Keratinocyte (primary cell): ENCODE measurements around the gene TMEM245. TPM values are rescaled to one million over a fixed set of nuclear protein-coding genes. Genes with fewer than 3 reads are reported as not detected.

ENCODE experiments used
- DNase-seq: peaks from one replicate; pipeline ENCODE4 v3.0.0-alpha.2; 2011; ENCODE audit warnings: low read depth, missing footprints, low spot score
- FAIRE-seq: peaks from 2 replicates; lab custom pipeline; 2011; peaks lifted over from hg19 to GRCh38; lab: Jason Lieb, UNC
- H2AFZ ChIP-seq: 2 replicates; pipeline ENCODE4 v1.6.0; 2012; ENCODE audit warnings: low read length, control low read depth, inconsistent platforms; ENCODE audit not compliant: control insufficient read depth
- H3K27ac ChIP-seq: 2 replicates; pipeline ENCODE4 v1.5.1; 2011; ENCODE audit warnings: low read length; ENCODE audit not compliant: control insufficient read depth, insufficient read depth
- H3K27me3 ChIP-seq: 3 replicates; pipeline ENCODE4 v1.6.0; 2011; ENCODE audit warnings: low read length; ENCODE audit not compliant: control insufficient read depth, insufficient read depth; ENCODE audit errors: extremely low read depth
- H3K36me3 ChIP-seq, 2 experiments: 2 replicates in 1 of 2; 3 replicates in 1 of 2; pipeline ENCODE4 v1.5.1; 2011; ENCODE audit warnings: low read length in 2 of 2, mild to moderate bottlenecking in 1 of 2; ENCODE audit not compliant: control insufficient read depth in 2 of 2, insufficient read depth in 2 of 2; ENCODE audit errors: extremely low read depth in 1 of 2
- H3K4me1 ChIP-seq: 3 replicates; pipeline ENCODE4 v1.5.1; 2011; ENCODE audit warnings: low read length; ENCODE audit not compliant: control insufficient read depth, insufficient read depth; ENCODE audit errors: extremely low read depth
- H3K4me2 ChIP-seq: 3 replicates; pipeline ENCODE4 v1.6.0; 2011; ENCODE audit warnings: low read depth, low read length; ENCODE audit not compliant: control insufficient read depth, insufficient read depth; ENCODE audit errors: extremely low read depth
- H3K4me3 ChIP-seq, 3 experiments: fragments of 200-600 bp in 1 of 3; sonication (generic) in 1 of 3; 2 replicates in 2 of 3; 3 replicates in 1 of 3; pipeline ENCODE4 v1.5.1; 2011 to 2016; ENCODE audit warnings: low read length in 3 of 3, mild to moderate bottlenecking in 3 of 3, control low read depth in 2 of 3, inconsistent platforms in 1 of 3, low read depth in 1 of 3, mixed read lengths in 1 of 3, mixed run types in 1 of 3, moderate library complexity in 1 of 3; ENCODE audit not compliant: control insufficient read depth in 2 of 3, insufficient read depth in 2 of 3; ENCODE audit errors: extremely low read depth in 1 of 3
- H3K79me2 ChIP-seq: 2 replicates; pipeline ENCODE4 v1.6.0; 2012; ENCODE audit warnings: low read length; ENCODE audit not compliant: control insufficient read depth, insufficient read depth
- H3K9ac ChIP-seq: 3 replicates; pipeline ENCODE4 v1.6.0; 2011; ENCODE audit warnings: low read length; ENCODE audit not compliant: control insufficient read depth, insufficient read depth; ENCODE audit errors: extremely low read depth
- H3K9me1 ChIP-seq: 3 replicates; pipeline ENCODE4 v1.6.0; 2011; ENCODE audit warnings: low read length; ENCODE audit not compliant: control insufficient read depth, insufficient read depth; ENCODE audit errors: extremely low read depth
- H3K9me3 ChIP-seq: 2 replicates; pipeline ENCODE4 v1.5.1; 2012; ENCODE audit warnings: low read depth, low read length; ENCODE audit not compliant: control insufficient read depth
- H4K20me1 ChIP-seq: 3 replicates; pipeline ENCODE4 v1.6.0; 2011; ENCODE audit warnings: low read length; ENCODE audit not compliant: control insufficient read depth, insufficient read depth; ENCODE audit errors: extremely low read depth
- EZH2 ChIP-seq: IDR thresholded peaks from one replicate; pipeline ENCODE4 v1.6.1; 2012; ENCODE audit warnings: inconsistent platforms, mild to moderate bottlenecking, low read length, moderate library complexity
- dilution Hi-C: fragments of 300-500 bp; cut with MboI; formaldehyde crosslinking; loops from one replicate; pipeline ENCODE4 v1.7.0; 2020; ENCODE audit warnings: low sequenced_read_pairs; ENCODE audit not compliant: extremely low pct_ligation_motif_present
- polyA plus RNA-seq, 5 experiments: library from polyadenylated mRNA; depleted of rRNA in 3 of 5; stranded (reverse) in 3 of 5; stranded (forward) in 1 of 5; unstranded in 1 of 5; fragments of >200 nt; gene quantifications; 1 replicate in 1 of 5; 2 replicates in 3 of 5; 3 replicates in 1 of 5; pipeline versions ENCODE4 v1.2.1 to v1.2.3, GENCODE V29; 2011 to 2012; ENCODE audit warnings: missing spikeins in 2 of 5, low read depth in 1 of 5, low replicate concordance in 1 of 5
- TF ChIP-seq, protein P1 (sequence below), 3 experiments: IDR thresholded peaks in 1 of 3; conservative IDR thresholded peaks in 1 of 3; optimal IDR thresholded peaks in 1 of 3; 2 replicates in 2 of 3; 3 replicates in 1 of 3; pipeline versions ENCODE3 to v1.5.1; 2011; ENCODE audit warnings: low read length in 3 of 3, mild to moderate bottlenecking in 3 of 3, moderate library complexity in 2 of 3, control low read depth in 1 of 3, inconsistent platforms in 1 of 3; ENCODE audit not compliant: insufficient read depth in 2 of 3; ENCODE audit errors: extremely low read depth in 1 of 3

TMEM245 gene
- polyA plus RNA-seq, 1 donor (not counting 4 experiments of a cell fraction or from before 2014, with no cell fraction given), result 40.0 TPM

DNA sequence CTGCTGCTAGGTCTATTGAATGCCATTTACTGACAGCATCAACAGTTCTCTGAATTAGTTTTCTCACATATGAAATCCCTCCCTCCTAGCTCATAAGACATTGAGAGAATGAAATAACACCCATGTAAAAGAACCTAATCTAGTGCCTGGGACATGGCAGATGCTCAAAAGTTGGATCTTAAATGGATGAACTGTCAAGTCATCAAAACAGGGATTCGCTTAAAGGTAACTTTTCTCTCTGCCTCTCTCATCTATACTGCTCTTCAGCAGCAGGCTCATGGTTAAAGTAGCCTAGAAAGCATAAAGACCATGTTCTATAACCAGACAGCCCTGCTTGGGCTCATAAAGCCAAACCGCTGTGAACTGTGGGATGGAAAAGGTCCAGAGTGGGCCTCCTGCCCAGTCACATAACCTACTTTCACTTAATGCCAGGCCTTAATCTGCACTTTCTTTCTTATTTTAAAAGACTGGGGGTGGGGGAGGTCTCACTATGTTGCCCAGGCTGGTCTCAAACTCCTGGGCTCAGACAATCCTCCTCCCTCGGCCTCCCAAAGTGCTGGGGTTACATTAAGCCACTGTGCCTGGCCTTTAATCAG, 3.7 kb downstream of the TMEM245 start:
- Histone ChIP-seq H3K27me3 (no peaks in the 10 kb centered on the region), H3K4me1 (peaks cover 63% of the 10 kb centered on the region), H3K9me1 (no peaks in the 10 kb centered on the region), H3K9ac (no peak overlapping the region), H3K9me3 (no peaks in the 10 kb centered on the region), H4K20me1 (peaks cover 7% of the 10 kb centered on the region), H3K4me3 (no peak overlapping the region), H3K36me3 (peaks cover 0 to 5% of the 10 kb centered on the region in 2 experiments), H3K27ac (peak overlapping the region; percentile 57), H2AFZ (no peak overlapping the region), H3K79me2 (peaks cover 86% of the 10 kb centered on the region), H3K4me2 (no peak overlapping the region)
- dilution Hi-C loops, result loop anchor here (5.0 kb wide), 1 partner anchor 34 kb away; no protein-coding TSS in a partner anchor
- TF ChIP-seq, protein P1, sequence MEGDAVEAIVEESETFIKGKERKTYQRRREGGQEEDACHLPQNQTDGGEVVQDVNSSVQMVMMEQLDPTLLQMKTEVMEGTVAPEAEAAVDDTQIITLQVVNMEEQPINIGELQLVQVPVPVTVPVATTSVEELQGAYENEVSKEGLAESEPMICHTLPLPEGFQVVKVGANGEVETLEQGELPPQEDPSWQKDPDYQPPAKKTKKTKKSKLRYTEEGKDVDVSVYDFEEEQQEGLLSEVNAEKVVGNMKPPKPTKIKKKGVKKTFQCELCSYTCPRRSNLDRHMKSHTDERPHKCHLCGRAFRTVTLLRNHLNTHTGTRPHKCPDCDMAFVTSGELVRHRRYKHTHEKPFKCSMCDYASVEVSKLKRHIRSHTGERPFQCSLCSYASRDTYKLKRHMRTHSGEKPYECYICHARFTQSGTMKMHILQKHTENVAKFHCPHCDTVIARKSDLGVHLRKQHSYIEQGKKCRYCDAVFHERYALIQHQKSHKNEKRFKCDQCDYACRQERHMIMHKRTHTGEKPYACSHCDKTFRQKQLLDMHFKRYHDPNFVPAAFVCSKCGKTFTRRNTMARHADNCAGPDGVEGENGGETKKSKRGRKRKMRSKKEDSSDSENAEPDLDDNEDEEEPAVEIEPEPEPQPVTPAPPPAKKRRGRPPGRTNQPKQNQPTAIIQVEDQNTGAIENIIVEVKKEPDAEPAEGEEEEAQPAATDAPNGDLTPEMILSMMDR (optimal IDR thresholded peaks at IDR 0.05 in 1 of 3, IDR thresholded peaks at IDR 0.05 in 1 of 3, conservative IDR thresholded peaks at IDR 0.05 in 1 of 3; ENCODE audit: extremely low read depth in 1 of 3, insufficient read depth in 2 of 3, low read length in 3 of 3), result no peak
- no peak for TF ChIP-seq EZH2
- no peak for FAIRE-seq
- DNase-seq, result no peak

GRCh38 chr9:109114670-109115069, 5.1 kb downstream of the TMEM245 start:
- no peak for DNase-seq
- Histone ChIP-seq H3K36me3 (peaks cover 0 to 5% of the 10 kb centered on the region in 2 experiments), H2AFZ (no peak overlapping the region), H3K4me3 (no peak overlapping the region), H3K4me1 (peaks cover 66% of the 10 kb centered on the region), H3K9ac (peak overlapping the region; percentile 62), H3K9me1 (no peaks in the 10 kb centered on the region), H3K79me2 (peaks cover 94% of the 10 kb centered on the region), H4K20me1 (peaks cover 7% of the 10 kb centered on the region), H3K27ac (peak overlapping the region; percentile 86), H3K9me3 (no peaks in the 10 kb centered on the region), H3K4me2 (peak overlapping the region; percentile 53), H3K27me3 (no peaks in the 10 kb centered on the region)
- FAIRE-seq, result peak; percentile 9
- dilution Hi-C loops, result loop anchor here (5.0 kb wide), 1 partner anchor 32 kb away; no protein-coding TSS in a partner anchor
- TF ChIP-seq, protein P1 (optimal IDR thresholded peaks at IDR 0.05 in 1 of 3, IDR thresholded peaks at IDR 0.05 in 1 of 3, conservative IDR thresholded peaks at IDR 0.05 in 1 of 3; ENCODE audit: extremely low read depth in 1 of 3, insufficient read depth in 2 of 3, low read length in 3 of 3), result no peak
- TF ChIP-seq EZH2, result no peak
